HepG2 (cell line): ENCODE measurements around the gene GRIA2. TPM values are rescaled to one million over a fixed set of nuclear protein-coding genes. Genes with fewer than 3 reads are reported as not detected.

ENCODE experiments used
- AFF4 ChIP-seq: sonication (generic); formaldehyde crosslinking; IDR thresholded peaks from 2 replicates; pipeline ENCODE4 v1.4.0; 2020; ENCODE audit warnings: missing genetic modification reagents
- ARID4A ChIP-seq: sonication (generic); formaldehyde crosslinking; IDR thresholded peaks from 2 replicates; pipeline ENCODE4 v1.5.0; 2020; ENCODE audit warnings: mild to moderate bottlenecking, missing genetic modification reagents, borderline replicate concordance
- CBX5 ChIP-seq: sonication (generic); formaldehyde crosslinking; IDR thresholded peaks from 2 replicates; pipeline ENCODE4 v1.4.0; 2020; ENCODE audit warnings: missing genetic modification reagents, borderline replicate concordance
- EED ChIP-seq: sonication (generic); formaldehyde crosslinking; IDR thresholded peaks from 2 replicates; pipeline ENCODE4 v1.5.0; 2020; ENCODE audit warnings: mild to moderate bottlenecking, missing genetic modification reagents
- FLYWCH1 ChIP-seq: sonication (generic); formaldehyde crosslinking; IDR thresholded peaks from 2 replicates; pipeline ENCODE4 v1.8.1; 2023; ENCODE audit warnings: mild to moderate bottlenecking, missing genetic modification reagents
- FOXP1 ChIP-seq, 2 experiments: fragments of 450-650 bp in 1 of 2; IDR thresholded peaks; 2 replicates each; pipeline ENCODE4 v1.6.1; 2017 to 2018; ENCODE audit warnings: antibody characterized with exemption in 1 of 2
- HIVEP1 ChIP-seq: sonication (generic); formaldehyde crosslinking; IDR thresholded peaks from 2 replicates; pipeline ENCODE4 v1.4.0; 2020; ENCODE audit warnings: mild to moderate bottlenecking, missing genetic modification reagents
- HNRNPL ChIP-seq: fragments of 200-400 bp; formaldehyde crosslinking; IDR thresholded peaks from 2 replicates; pipeline ENCODE4 v1.6.1; 2017; ENCODE audit warnings: mild to moderate bottlenecking, low read depth, low read length
- MAZ ChIP-seq, 2 experiments: sonication (generic) in 1 of 2; formaldehyde crosslinking in 1 of 2; IDR thresholded peaks; 2 replicates each; pipeline versions ENCODE4 v1.5.0 to v1.6.1; 2012 to 2020; ENCODE audit warnings: low read depth in 2 of 2, mild to moderate bottlenecking in 2 of 2, borderline replicate concordance in 1 of 2, improper control_type of control experiment in 1 of 2, low read length in 1 of 2, missing genetic modification reagents in 1 of 2, moderate library complexity in 1 of 2
- MYNN ChIP-seq: sonication (generic); formaldehyde crosslinking; IDR thresholded peaks from 2 replicates; pipeline ENCODE4 v1.4.0; 2020; ENCODE audit warnings: mild to moderate bottlenecking, low read depth, missing genetic modification reagents
- RARA ChIP-seq: IDR thresholded peaks from 2 replicates; pipeline ENCODE4 v1.6.1; 2016; ENCODE audit warnings: missing genetic modification reagents, missing compliant biosample characterization
- RFX1 ChIP-seq: fragments of 450-650 bp; IDR thresholded peaks from 2 replicates; pipeline ENCODE4 v1.6.1; 2017
- SMARCE1 ChIP-seq: fragments of 450-650 bp; IDR thresholded peaks from 2 replicates; pipeline ENCODE4 v1.6.1; 2017; ENCODE audit warnings: borderline replicate concordance
- SP1 ChIP-seq, 2 experiments: fragments of 450-650 bp in 1 of 2; sonication (generic) in 1 of 2; formaldehyde crosslinking in 1 of 2; IDR thresholded peaks; 2 replicates each; pipeline versions ENCODE4 v1.4.0 to v1.6.1; 2016 to 2020; ENCODE audit warnings: missing genetic modification reagents in 1 of 2
- ZBTB1 ChIP-seq: sonication (generic); formaldehyde crosslinking; IDR thresholded peaks from 2 replicates; pipeline ENCODE4 v1.4.0; 2020; ENCODE audit warnings: missing genetic modification reagents, borderline replicate concordance
- ZNF724P ChIP-seq: sonication (generic); formaldehyde crosslinking; IDR thresholded peaks from 2 replicates; pipeline ENCODE4 v1.8.0; 2022; ENCODE audit warnings: missing genetic modification reagents, borderline replicate concordance
- ZNF792 ChIP-seq: IDR thresholded peaks from 2 replicates; pipeline ENCODE4 v1.6.1; 2016
- polyA plus RNA-seq, 8 experiments: library from polyadenylated mRNA; depleted of rRNA in 3 of 8; stranded (reverse) in 7 of 8; unstranded in 1 of 8; fragments of >200 nt; fragmentation: Illumina TruSeq in 4 of 8; extraction: Trizol in 4 of 8; gene quantifications; 2 replicates each; pipeline versions ENCODE4 v1.2.1 to v1.2.3, GENCODE V29; 2011 to 2016; ENCODE audit warnings: low read depth in 4 of 8, missing spikeins in 1 of 8, mixed read lengths in 1 of 8; ENCODE audit not compliant: insufficient read depth in 1 of 8
- total RNA-seq, 5 experiments: library from RNA; depleted of rRNA; stranded (reverse); fragments of >200 nt; fragmentation: Illumina TruSeq; extraction: Trizol; gene quantifications; 2 replicates each; pipeline ENCODE4 v1.2.3, GENCODE V29; 2016; ENCODE audit warnings: low read depth in 1 of 5
- TF ChIP-seq, protein P1 (sequence below): sonication (generic); formaldehyde crosslinking; IDR thresholded peaks from 2 replicates; pipeline ENCODE4 v1.5.0; 2020; ENCODE audit warnings: mild to moderate bottlenecking, missing genetic modification reagents, moderate library complexity
- TF ChIP-seq, protein P2 (sequence below): sonication (generic); formaldehyde crosslinking; IDR thresholded peaks from 2 replicates; pipeline ENCODE4 v1.8.0; 2022; ENCODE audit warnings: mild to moderate bottlenecking, missing genetic modification reagents; ENCODE audit not compliant: insufficient replicate concordance

The GRIA2 gene
- total and polyA plus RNA-seq, 2 of the 13 experiments (the other 11 are each of a cell fraction or from before 2014, with no cell fraction given): not detected

GRCh38 chr4:157220371-157220881 lies at the start of gene GRIA2 (continued):
- TF ChIP-seq AFF4 (CRISPR knock-in tag) (no peak), HNRNPL (no peak), ARID4A (CRISPR knock-in tag) (peak; percentile 37; the same call in 1 of the 2 replicates), ZBTB1 (CRISPR knock-in tag) (no peak), MYNN (CRISPR knock-in tag) (no peak), MAZ (IDR thresholded peaks at IDR 0.05; ENCODE audit: borderline replicate concordance, low read depth, low read length) (no peak), MAZ (CRISPR knock-in tag; IDR thresholded peaks at IDR 0.05; ENCODE audit: low read depth) (peak; percentile 68), HIVEP1 (CRISPR knock-in tag) (no peak), RARA (CRISPR knock-in tag) (peak; percentile 60), CBX5 (CRISPR knock-in tag) (no peak), SMARCE1 (no peak), ZNF724P (CRISPR knock-in tag) (peak; percentile 84), EED (CRISPR knock-in tag) (0 out of 2 replicates have a peak, but pooled peaks have one; percentile 65), SP1 (IDR thresholded peaks at IDR 0.05) (no peak), SP1 (CRISPR knock-in tag; IDR thresholded peaks at IDR 0.05) (no peak), ZNF792 (CRISPR knock-in tag) (peak; percentile 75), FLYWCH1 (CRISPR knock-in tag) (no peak), RFX1 (no peak), FOXP1 (IDR thresholded peaks at IDR 0.05) (no peak), FOXP1 (CRISPR knock-in tag; IDR thresholded peaks at IDR 0.05) (no peak)
- TF ChIP-seq, protein P1, sequence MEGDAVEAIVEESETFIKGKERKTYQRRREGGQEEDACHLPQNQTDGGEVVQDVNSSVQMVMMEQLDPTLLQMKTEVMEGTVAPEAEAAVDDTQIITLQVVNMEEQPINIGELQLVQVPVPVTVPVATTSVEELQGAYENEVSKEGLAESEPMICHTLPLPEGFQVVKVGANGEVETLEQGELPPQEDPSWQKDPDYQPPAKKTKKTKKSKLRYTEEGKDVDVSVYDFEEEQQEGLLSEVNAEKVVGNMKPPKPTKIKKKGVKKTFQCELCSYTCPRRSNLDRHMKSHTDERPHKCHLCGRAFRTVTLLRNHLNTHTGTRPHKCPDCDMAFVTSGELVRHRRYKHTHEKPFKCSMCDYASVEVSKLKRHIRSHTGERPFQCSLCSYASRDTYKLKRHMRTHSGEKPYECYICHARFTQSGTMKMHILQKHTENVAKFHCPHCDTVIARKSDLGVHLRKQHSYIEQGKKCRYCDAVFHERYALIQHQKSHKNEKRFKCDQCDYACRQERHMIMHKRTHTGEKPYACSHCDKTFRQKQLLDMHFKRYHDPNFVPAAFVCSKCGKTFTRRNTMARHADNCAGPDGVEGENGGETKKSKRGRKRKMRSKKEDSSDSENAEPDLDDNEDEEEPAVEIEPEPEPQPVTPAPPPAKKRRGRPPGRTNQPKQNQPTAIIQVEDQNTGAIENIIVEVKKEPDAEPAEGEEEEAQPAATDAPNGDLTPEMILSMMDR: no peak
- TF ChIP-seq, protein P2, sequence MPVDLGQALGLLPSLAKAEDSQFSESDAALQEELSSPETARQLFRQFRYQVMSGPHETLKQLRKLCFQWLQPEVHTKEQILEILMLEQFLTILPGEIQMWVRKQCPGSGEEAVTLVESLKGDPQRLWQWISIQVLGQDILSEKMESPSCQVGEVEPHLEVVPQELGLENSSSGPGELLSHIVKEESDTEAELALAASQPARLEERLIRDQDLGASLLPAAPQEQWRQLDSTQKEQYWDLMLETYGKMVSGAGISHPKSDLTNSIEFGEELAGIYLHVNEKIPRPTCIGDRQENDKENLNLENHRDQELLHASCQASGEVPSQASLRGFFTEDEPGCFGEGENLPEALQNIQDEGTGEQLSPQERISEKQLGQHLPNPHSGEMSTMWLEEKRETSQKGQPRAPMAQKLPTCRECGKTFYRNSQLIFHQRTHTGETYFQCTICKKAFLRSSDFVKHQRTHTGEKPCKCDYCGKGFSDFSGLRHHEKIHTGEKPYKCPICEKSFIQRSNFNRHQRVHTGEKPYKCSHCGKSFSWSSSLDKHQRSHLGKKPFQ (CRISPR knock-in tag): no peak
